Measurements from ENCODE around the gene PREX1.

PREX1 gene

DNA sequence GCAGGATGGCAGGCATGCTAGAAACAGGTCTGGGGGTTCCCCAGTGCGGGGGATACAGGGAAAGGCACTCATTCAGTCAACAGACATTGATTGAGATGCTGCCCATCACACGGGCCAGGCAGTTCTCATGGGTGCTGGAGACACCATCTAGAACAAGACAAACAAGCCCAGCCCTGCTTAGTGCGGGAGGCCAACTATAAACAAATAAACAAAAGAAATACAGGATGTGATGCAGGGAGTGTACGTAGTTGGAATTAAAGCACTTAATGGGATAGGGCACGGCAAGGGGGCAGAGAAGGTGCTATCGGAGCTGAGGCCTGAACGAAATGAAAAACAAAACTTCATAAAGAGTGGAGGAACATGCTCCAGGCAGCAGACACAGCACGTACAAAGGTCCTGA is 169.3 kb downstream of the PREX1 start:
- no peak for DNase-seq (ENCODE audit: low read depth in 2 of 2)

DNA sequence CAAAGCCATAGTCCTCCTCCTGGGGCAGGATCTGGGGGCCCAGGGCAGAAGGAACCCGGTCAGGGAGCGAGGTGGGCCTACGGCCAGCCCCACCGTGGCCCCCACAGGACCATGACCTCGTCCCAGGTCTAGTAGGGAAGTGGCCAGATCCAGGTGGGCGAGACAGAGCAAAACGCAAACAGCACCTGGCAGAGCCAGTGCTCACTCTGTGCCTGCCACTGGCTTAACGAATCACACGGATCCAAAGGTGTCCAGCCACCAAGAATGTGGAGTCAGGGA is 169.7 kb downstream of the PREX1 start:
- no peak for DNase-seq (ENCODE audit: low read depth in 2 of 2)

- DNase-seq (ENCODE audit: low read depth in 2 of 2), result peak; percentile 49
Measured at GRCh38 chr20:48657426-48658197, 170.2 kb downstream of the PREX1 start.

DNA sequence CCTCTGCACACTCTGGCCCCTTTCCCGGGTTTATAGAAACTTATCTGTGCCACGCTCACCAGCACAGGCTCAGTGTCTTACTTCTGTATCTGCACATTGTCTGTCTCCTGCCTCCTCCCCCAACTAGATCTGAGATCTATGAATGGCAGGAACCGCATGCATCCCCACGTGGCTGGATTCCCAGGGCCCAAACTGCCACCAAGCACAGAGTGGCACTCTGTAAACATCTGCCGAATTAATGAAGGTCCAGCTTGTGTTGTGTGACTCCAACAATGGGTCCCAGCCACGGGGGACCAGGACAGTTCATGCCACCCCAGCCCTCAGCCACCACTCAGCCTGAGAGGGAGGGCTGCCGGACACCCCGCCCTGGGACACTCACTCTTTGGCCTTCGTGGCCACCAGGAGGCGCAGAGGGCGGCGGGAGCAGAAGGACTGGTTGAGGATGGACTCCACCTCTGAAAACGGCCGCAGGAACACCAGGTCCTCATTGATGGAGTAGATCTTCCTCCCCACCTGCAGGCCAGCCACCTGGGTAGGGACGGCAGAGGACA is 171.1 kb downstream of the PREX1 start:
- no peak for DNase-seq (ENCODE audit: low read depth in 2 of 2)

DNA sequence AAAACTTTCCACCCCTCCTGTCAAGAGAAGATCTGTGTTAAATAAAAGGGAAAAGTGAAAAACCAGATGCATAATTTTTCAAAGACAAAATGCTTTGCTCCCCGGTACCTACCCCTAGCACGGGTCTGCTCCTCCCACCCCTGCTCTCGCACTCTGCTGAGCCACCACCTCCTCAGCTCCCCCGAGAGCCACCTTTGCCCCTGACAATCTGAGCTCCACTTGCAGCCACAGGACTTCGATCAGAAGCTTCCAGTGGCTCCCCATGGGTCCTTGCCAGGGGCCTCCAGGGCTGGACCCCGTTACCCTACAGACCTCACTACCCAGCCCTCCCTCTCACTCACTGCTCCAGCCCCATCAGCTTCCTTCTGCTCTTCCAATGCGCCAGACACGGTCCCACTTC is 171.7 kb downstream of the PREX1 start:
- no peak for DNase-seq (ENCODE audit: low read depth in 2 of 2)

DNA sequence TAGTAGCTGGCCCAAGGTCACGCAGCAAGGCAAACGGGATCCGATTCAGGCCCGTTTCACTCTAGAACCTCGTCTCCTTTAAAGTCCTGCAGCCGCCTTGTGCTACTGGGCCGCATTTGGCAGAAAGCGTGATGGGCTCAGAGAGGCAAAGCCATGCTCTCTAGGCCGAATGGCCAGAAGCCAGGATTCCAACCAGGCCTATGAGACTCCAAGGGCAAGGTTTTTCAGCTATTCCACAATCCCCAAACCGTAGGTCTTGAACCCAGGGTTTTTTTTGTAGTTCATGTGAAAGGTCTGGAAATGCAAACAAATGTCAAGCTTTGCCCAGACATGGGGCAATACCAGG is 174.1 kb downstream of the PREX1 start:
- DNase-seq (ENCODE audit: low read depth in 2 of 2), result no peak

- DNase-seq (ENCODE audit: low read depth in 2 of 2), result no peak
Measured at GRCh38 chr20:48652961-48653705, 174.7 kb downstream of the PREX1 start.

- no peak for DNase-seq (ENCODE audit: low read depth in 2 of 2)
Measured at GRCh38 chr20:48651960-48652359, 175.8 kb downstream of the PREX1 start.

DNA sequence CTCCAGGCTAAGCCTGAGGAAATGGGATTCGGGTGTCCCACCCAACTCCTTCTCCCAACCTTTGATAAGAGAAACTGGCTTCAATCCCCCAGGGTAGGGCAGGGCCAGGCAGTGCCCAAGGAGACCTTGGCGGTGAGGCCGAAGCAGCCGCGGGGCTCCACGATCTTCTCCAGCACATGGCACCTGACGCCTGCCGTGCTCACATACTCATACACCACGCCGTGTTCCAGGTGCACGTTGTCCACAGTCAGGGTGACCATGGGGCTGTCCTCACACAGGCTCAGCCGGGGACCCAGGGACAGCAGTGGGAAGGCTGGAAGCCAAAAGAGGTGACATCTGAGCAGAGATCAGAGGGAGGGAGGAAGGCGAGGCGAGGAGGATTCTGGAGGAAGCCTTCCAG is 176.5 kb downstream of the PREX1 start:
- DNase-seq (ENCODE audit: low read depth in 2 of 2), result no peak

DNA sequence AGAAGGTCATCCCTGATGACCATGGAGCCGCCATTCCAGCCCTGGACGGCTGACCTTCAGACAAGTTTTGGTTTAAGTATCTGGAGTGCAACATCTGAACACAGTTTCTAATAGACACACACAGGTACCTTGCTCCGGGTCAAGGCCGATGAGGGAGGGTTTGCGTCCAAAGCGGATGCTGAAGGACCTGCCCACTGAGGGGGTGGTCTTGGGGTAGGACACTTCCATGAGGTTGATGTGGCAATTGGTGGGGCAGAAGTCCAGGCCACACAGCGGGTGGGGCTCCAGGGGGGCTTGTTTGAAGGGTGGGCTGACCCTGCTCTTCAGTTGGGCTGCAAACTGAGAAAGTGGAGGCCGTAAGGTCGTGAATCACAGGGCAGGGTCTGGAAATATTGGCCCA is 177.9 kb downstream of the PREX1 start:
- DNase-seq (ENCODE audit: low read depth in 2 of 2), result no peak

GRCh38 chr20:48649104-48649626 is 178.6 kb downstream of the PREX1 start:
- DNase-seq (ENCODE audit: low read depth in 2 of 2), result no peak

- no peak for DNase-seq (ENCODE audit: low read depth in 2 of 2)
Measured at GRCh38 chr20:48648482-48649051, 179.2 kb downstream of the PREX1 start.

GRCh38 chr20:48647858-48648257 is 179.9 kb downstream of the PREX1 start:
- no peak for DNase-seq (ENCODE audit: low read depth in 2 of 2)

- DNase-seq (ENCODE audit: low read depth in 2 of 2), result no peak
Measured at GRCh38 chr20:48645666-48646065, 182.1 kb downstream of the PREX1 start.

DNA sequence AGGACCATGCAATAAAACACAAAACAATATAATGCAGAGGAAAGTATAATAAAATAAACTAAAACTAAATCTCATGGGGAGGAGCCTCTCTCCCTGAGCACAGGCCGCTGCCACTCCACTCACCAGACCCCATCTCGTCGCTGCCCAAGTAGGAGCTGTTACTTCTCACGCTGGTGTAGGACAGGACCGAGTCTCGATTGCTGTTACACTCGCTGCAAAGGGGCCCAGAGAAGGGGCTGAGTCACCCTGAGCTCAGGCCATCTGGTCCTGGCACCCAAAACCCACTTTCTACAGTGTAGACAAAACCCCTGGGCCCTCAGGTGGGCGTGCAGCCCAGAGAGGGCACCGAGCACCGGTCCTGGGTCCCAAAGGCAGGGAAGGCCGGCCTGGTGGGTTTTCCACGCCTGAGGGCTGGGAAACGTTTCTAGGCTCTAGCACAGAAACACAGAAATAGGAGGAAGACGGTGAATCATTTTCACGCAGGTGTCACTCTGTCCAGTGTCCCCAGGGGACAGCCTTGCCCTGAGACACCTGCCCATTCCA is 183.4 kb downstream of the PREX1 start:
- no peak for DNase-seq (ENCODE audit: low read depth in 2 of 2)

DNA sequence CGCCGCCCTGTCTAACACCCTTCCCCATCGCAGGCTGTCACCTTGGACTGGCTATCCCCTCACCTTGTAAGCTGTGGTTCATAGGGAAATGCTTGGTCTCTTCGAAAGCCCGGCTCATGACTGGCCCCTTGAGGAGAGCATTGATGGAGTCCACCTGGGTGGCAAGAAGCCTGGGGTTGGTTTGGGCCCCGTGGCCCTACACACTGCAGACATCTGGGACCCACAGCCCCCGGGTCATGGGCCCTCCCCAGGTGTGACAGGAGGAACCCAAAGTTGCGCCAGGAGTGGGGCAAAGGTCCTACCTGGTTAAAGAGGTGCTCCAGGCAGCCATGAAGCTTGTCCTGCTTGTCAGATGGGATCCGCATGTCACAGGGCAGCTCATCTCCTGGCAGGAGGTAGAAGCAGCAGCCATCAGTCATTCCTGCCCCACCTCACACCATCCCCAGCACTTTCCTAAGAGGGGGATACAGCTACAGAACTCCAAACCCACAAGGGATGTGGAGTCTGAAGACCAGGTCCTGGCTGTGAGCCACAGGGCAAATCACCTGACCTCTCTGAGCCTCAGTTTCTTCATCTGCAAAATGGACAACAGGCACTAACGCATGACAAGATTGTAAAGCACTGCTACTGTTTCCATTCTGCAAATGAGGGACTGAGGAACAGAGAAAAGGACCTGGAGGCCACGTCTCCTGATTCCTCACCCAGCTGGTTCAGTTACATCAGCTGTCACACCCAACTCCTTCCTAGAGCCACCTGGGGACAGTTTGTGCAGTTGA is 185.5 kb downstream of the PREX1 start:
- no peak for DNase-seq (ENCODE audit: low read depth in 2 of 2)

GRCh38 chr20:48640871-48641270 is 186.9 kb downstream of the PREX1 start:
- DNase-seq (ENCODE audit: low read depth in 2 of 2), result no peak

- DNase-seq (ENCODE audit: low read depth in 2 of 2), result no peak
Measured at GRCh38 chr20:48639899-48640298, 187.9 kb downstream of the PREX1 start.

GRCh38 chr20:48638546-48638945 is 189.3 kb downstream of the PREX1 start:
- DNase-seq (ENCODE audit: low read depth in 2 of 2), result no peak

GRCh38 chr20:48637461-48637860 is 190.3 kb downstream of the PREX1 start:
- DNase-seq (ENCODE audit: low read depth in 2 of 2), result no peak

DNA sequence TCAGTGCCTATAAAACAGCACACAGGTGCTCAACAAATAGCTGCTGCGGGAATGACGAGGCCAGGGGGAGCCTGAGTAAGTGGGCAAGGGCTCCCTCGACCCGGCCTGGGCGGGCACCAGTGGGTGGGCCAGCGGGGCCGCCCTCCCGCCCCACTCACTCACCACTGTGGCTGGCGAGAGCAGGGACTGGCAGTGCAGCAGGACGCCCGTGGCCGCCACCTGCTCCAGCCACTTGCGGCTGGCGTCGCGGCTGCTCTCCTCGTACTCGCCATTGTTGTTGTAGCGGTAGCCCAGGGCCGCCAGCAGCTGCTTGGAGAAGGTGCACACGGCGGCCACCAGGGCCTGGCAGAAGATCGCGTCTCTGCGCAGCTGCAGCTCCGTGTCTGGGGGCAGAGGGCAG is 191.5 kb downstream of the PREX1 start:
- no peak for DNase-seq (ENCODE audit: low read depth in 2 of 2)

DNA sequence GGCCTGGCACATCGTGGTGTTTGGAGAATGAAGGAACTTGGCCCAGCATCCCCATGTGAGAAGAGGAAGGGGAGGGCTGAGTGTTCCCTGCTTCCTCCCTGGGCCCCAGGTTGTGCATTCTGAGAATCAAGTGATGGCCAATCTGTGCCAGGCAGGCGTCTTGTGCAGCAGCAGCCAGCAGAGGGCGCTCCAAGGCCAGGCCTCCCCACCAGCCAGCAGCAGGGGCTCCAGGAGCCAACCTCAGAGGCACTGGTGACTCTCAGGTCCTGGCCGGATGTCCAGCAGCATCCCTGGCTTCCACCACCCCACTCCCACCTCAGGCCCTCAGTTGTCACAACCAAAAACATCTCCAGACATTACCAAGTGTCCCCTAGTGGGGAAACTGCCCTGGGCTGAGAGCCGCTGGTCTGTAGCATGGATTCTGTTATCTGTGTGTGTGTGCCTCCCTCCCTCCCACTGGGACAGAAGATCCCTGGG is 192.0 kb downstream of the PREX1 start:
- peak; percentile 41 to 56 for DNase-seq (ENCODE audit: low read depth in 2 of 2)

All from stimulated activated CD4-positive, alpha-beta T cell treated with anti-CD3 and anti-CD28 coated beads, Interleukin-15, amount 100 ng/mL, for 48 hours (primary cell).